Measurements from ENCODE around the gene MAP3K8. TPM values are rescaled to one million over a fixed set of nuclear protein-coding genes. Genes with fewer than 3 reads are reported as not detected.

MAP3K8 gene
- total RNA-seq, 1 experiment from 2014 or later: 4.8 TPM

DNA sequence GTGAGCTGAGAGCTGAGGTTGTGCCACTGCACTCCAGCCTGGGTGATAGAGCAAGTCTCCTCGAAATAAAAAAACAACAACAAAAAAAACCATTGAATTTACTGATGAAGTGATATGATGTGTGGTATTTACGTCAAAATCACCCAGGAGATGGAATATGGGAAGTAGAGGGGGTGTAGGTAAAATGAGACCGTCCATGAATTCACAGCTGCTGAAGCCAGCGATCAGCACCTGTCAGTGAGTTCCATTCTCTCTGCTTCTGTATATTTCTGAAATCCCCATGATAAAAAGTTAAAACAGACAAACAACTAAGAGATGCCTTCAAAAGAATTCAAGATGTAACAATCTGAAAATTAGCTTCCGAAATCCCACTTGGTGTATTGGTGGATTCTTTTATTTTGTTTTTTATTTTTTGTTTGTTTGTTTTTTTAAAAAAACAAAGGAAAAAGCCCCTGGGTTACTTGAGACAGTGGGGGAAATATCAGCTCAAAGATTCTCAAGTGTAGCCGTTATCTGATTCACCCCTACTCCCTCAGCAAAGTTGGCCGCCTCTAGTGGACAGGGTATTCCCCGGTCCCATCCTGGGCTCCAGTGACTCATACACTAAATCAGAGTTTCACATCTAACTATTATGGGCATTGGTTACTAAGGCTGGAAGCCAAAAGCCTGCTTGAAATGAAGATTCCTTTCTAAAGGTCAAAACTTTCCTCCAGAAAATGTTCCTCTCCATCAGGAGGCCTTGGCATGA is 76.4 kb downstream of the MAP3K8 start:
- POLR2A ChIA-PET: no interaction called here
- in situ Hi-C loops (cut with HindIII; ENCODE audit: low pct_unique_long_range_greater_than_20kb, low sequenced_read_pairs): no loop called here
- TF ChIP-seq, protein P1, sequence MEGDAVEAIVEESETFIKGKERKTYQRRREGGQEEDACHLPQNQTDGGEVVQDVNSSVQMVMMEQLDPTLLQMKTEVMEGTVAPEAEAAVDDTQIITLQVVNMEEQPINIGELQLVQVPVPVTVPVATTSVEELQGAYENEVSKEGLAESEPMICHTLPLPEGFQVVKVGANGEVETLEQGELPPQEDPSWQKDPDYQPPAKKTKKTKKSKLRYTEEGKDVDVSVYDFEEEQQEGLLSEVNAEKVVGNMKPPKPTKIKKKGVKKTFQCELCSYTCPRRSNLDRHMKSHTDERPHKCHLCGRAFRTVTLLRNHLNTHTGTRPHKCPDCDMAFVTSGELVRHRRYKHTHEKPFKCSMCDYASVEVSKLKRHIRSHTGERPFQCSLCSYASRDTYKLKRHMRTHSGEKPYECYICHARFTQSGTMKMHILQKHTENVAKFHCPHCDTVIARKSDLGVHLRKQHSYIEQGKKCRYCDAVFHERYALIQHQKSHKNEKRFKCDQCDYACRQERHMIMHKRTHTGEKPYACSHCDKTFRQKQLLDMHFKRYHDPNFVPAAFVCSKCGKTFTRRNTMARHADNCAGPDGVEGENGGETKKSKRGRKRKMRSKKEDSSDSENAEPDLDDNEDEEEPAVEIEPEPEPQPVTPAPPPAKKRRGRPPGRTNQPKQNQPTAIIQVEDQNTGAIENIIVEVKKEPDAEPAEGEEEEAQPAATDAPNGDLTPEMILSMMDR (IDR thresholded peaks at IDR 0.05): peak; percentile 17; the same call in 1 of the 2 replicates
- no peak for TF ChIP-seq REST (IDR thresholded peaks at IDR 0.05; ENCODE audit: insufficient read depth in 1 of 2, low read depth in 2 of 2, low read length in 1 of 2)
- Histone ChIP-seq H3K4me1 (ENCODE audit: control insufficient read depth, insufficient read depth, low read length) (no peaks in the 10 kb centered on the region), H3K36me3 (ENCODE audit: control insufficient read depth, insufficient read depth, low read length) (no peaks in the 10 kb centered on the region), H3K27me3 (ENCODE audit: control insufficient read depth, insufficient read depth, low read length) (no peaks in the 10 kb centered on the region), H3K4me3 (ENCODE audit: low read depth in 2 of 2, low read length in 2 of 2) (no peak overlapping the region), H3K9me3 (ENCODE audit: control insufficient read depth, insufficient read depth, low read depth, low read length) (no peaks in the 10 kb centered on the region), H3K27ac (ENCODE audit: low read length) (no peak overlapping the region)
- BruUV-seq (replicated peaks): no TSS peak
- ATAC-seq (peak; percentile 93), DNase-seq (ENCODE audit: low read depth, low spot score) (no peak)
- CTCF ChIA-PET: no interaction called here
- intact Hi-C loops (cut with micrococcal nuclease; ENCODE audit: unreplicated experiment): no loop called here

- Histone ChIP-seq H3K9me3 (ENCODE audit: control insufficient read depth, insufficient read depth, low read depth, low read length) (no peaks in the 10 kb centered on the region), H3K27me3 (ENCODE audit: control insufficient read depth, insufficient read depth, low read length) (no peaks in the 10 kb centered on the region), H3K27ac (ENCODE audit: low read length) (no peak overlapping the region), H3K4me1 (ENCODE audit: control insufficient read depth, insufficient read depth, low read length) (no peaks in the 10 kb centered on the region), H3K36me3 (ENCODE audit: control insufficient read depth, insufficient read depth, low read length) (no peaks in the 10 kb centered on the region), H3K4me3 (ENCODE audit: low read depth in 2 of 2, low read length in 2 of 2) (no peak overlapping the region)
- ChIA-PET POLR2A (no interaction called here), CTCF (no interaction called here)
- TF ChIP-seq REST (IDR thresholded peaks at IDR 0.05; ENCODE audit: insufficient read depth in 1 of 2, low read depth in 2 of 2, low read length in 1 of 2): no peak
- no peak for TF ChIP-seq TCF7L2 (IDR thresholded peaks at IDR 0.05; ENCODE audit: low read depth, low read length)
- TF ChIP-seq, protein P1 (IDR thresholded peaks at IDR 0.05): no peak
- DNase-seq (ENCODE audit: low read depth, low spot score) (no peak), ATAC-seq (peak; percentile 58; the same call in 1 of the 2 replicates)
- intact Hi-C loops (cut with micrococcal nuclease; ENCODE audit: unreplicated experiment): no loop called here
- no TSS peak for BruUV-seq (replicated peaks)
- in situ Hi-C loops (cut with HindIII; ENCODE audit: low pct_unique_long_range_greater_than_20kb, low sequenced_read_pairs): no loop called here
Measured at GRCh38 chr10:30510932-30511700, 77.1 kb downstream of the MAP3K8 start.

All from Panc1 (cell line).